Adipocyte (in vitro differentiated cells): ENCODE measurements around the gene AFMID.
A peak's percentile ranks its signal among the peaks of the same experiment; 100 is the strongest.
"Not testable (repeated sequence)": the region's sequence is repeated elsewhere in the genome, so short reads cannot be mapped to it uniquely, and the experiment has no call there.

Experiments
- DNase-seq: peaks from one replicate; pipeline ENCODE4 v3.0.0-alpha.2; 2015; ENCODE audit warnings: low read depth
- H3K27me3 ChIP-seq: replicated peaks from 2 replicates; pipeline ENCODE4 v1.7.0; 2013; ENCODE audit warnings: mild to moderate bottlenecking, low read length, moderate library complexity; ENCODE audit not compliant: control insufficient read depth, insufficient read depth
- H3K36me3 ChIP-seq: 2 replicates; pipeline ENCODE4 v1.7.0; 2013; ENCODE audit warnings: low read length, mild to moderate bottlenecking, moderate library complexity; ENCODE audit not compliant: control insufficient read depth, insufficient read depth, severe bottlenecking
- H3K4me1 ChIP-seq: 2 replicates; pipeline ENCODE4 v1.7.0; 2013; ENCODE audit warnings: mild to moderate bottlenecking, low read length, moderate library complexity; ENCODE audit not compliant: control insufficient read depth, insufficient read depth
- H3K4me3 ChIP-seq: 2 replicates; pipeline ENCODE4 v1.7.0; 2013; ENCODE audit warnings: mild to moderate bottlenecking, low read length, moderate library complexity
- H3K9ac ChIP-seq: 2 replicates; pipeline ENCODE4 v1.7.0; 2013; ENCODE audit warnings: mild to moderate bottlenecking, low read length, moderate library complexity
- H3K9me3 ChIP-seq: 2 replicates; pipeline ENCODE4 v1.7.0; 2013; ENCODE audit warnings: mild to moderate bottlenecking, low read length, moderate library complexity; ENCODE audit not compliant: control insufficient read depth

Gene AFMID

DNA sequence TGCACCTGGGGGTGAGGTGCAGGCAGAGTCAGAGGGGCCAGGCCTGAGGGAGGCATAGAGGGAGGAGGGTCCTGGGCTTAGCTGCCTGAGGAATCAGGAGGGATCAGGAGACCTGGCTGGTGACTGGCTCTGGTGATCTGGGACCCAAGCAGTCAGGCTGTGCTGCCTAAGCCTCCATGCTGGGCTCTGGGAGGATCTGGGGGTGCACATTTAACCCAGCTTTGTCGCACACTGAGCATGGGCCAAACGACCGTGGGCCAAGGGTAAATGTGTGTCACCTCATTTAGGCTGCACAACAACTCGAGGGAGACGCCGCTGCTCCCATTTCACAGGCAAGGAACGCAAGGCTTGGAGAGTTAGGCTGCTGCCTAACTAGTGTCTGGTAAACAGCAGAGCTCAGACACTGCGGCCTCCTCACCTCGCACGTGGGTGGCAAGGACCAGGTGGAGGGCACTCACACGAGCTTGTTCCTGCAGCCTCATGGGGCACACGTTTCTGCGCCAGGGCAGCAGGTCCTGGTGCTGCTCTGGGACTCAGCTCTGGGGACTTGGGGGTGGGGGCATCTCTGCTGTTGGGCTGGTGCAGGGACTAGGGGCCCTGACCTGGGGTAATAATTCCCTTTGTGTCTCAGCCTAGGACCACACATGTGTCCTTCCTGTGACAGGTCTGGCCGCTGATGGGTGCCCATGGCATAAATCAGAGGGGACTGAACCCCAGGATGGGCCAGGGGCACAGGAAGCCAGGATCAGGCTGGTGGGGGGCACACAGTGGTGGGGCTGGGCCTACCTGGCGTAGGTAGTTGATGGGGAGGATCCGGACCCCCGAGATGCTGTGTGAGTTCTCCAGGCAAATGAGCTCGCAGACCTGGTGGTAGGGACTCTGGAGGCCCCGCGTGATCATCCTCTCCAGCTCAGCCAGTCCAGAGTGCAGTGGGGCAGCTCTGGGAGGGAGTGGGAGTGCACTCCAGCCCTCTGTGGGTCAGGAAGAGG is 63.0 kb downstream of the AFMID start:
- H3K27me3 ChIP-seq: peaks cover 18% of the 10 kb centered on the region
- DNase-seq: no peak

DNA sequence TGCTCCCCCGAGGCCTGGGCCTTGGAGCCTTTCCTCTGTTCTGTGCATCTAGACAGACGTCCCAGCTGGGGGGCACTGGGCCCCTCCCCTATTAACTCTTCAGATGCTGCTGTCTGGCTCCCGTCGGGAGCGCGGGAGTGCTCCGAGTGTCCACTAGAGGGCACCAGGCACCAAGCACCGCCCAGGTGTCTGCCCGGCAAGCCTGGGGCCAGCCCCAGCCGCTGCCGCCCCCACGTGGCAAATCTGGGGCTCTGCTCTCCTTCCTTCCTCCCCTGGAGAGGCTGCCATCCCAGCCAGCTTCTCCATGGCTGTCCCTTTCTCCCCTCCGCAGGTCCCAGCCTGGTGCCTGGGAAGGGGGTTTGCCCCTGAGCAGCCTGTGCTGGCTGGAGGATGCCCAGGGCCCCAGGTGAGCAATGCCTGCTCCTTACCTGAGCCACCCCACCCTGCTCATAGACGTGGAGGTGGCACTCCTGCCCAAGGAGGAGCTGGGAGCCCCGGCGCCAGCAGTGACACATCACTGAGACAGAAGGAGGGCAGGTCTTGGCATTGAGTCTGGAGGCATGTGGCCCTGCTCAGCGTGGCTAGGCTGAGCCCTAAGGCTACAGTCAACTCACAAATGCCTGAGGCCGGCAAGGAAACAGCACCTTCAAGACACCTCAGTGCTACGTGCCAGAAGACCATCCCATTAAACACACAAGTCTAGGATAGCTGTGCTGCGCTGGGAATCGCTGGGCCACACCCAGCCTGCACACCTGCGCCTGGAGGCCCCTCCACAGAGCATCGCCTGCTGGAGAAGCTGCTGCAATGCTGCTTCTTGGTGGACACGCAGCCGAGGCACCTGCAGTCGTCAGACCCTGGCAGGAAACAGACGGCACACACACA is 64.0 kb downstream of the AFMID start:
- Histone ChIP-seq H3K4me1 (peaks cover 5% of the 10 kb centered on the region), H3K9me3 (no peaks in the 10 kb centered on the region), H3K9ac (peak overlapping the region; percentile 20), H3K36me3 (no peaks in the 10 kb centered on the region), H3K27me3 (peaks cover 18% of the 10 kb centered on the region), H3K4me3 (no peak overlapping the region)
- DNase-seq: peak; percentile 92

More for the DNA sequence above, 63.0 kb downstream of the AFMID start:
- H3K4me1 ChIP-seq: peaks cover 5% of the 10 kb centered on the region
- no peak overlapping the region for H3K9ac ChIP-seq
- H3K4me3 ChIP-seq: no peak overlapping the region
- no peaks in the 10 kb centered on the region for H3K36me3 ChIP-seq
- H3K9me3 ChIP-seq: no peaks in the 10 kb centered on the region

DNA sequence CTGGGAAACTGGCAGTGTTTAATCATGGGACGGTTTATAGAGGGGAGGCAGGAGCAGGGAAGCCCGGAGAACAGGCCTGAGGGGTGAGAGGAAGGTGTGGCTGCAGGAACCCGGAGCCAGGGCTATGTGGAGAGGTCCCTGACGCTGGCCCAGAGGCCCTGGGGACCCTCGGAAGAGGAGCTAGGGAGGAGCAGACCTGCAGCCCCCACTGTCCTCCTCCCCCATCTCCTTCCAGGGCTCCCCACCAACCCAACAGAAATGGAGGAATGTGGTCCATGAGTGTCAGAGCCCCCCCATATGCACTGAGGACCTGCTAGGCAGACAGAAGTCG is 64.6 kb downstream of the AFMID start:
- DNase-seq: no peak
- Histone ChIP-seq H3K4me1 (peaks cover 5% of the 10 kb centered on the region), H3K36me3 (no peaks in the 10 kb centered on the region), H3K9ac (no peak overlapping the region), H3K4me3 (no peak overlapping the region), H3K27me3 (peaks cover 18% of the 10 kb centered on the region), H3K9me3 (no peaks in the 10 kb centered on the region)

DNA sequence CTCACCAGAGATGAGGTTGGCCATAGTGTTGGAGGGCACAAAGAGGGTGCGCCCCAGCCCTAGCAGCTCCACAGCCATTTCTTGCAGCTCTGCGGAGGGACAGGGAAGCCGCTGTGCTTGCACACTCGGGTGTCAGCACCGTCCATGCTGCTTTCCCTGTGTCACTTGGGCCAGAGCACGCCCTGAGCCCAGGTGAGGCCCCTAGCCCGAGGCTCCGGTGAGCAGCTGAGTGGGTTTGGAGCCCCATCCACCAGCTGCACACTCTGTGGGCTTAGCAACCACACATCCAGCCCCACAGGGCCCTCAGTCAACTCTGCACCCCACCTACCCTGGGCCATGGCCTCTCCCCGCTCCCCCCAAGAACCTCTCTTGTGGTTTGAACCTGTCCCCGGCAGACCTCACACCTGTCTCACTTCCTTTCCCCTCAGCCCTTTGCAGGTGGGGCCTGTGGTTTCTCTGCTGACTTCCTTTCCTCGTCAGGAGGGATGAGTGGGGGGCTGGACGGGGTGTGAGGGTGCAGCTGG is 65.0 kb downstream of the AFMID start:
- H3K9ac ChIP-seq: no peak overlapping the region
- no peak for DNase-seq
- peaks cover 5% of the 10 kb centered on the region for H3K4me1 ChIP-seq
- no peaks in the 10 kb centered on the region for H3K9me3 ChIP-seq
- no peak overlapping the region for H3K4me3 ChIP-seq
- no peaks in the 10 kb centered on the region for H3K36me3 ChIP-seq
- peaks cover 20% of the 10 kb centered on the region for H3K27me3 ChIP-seq

DNA sequence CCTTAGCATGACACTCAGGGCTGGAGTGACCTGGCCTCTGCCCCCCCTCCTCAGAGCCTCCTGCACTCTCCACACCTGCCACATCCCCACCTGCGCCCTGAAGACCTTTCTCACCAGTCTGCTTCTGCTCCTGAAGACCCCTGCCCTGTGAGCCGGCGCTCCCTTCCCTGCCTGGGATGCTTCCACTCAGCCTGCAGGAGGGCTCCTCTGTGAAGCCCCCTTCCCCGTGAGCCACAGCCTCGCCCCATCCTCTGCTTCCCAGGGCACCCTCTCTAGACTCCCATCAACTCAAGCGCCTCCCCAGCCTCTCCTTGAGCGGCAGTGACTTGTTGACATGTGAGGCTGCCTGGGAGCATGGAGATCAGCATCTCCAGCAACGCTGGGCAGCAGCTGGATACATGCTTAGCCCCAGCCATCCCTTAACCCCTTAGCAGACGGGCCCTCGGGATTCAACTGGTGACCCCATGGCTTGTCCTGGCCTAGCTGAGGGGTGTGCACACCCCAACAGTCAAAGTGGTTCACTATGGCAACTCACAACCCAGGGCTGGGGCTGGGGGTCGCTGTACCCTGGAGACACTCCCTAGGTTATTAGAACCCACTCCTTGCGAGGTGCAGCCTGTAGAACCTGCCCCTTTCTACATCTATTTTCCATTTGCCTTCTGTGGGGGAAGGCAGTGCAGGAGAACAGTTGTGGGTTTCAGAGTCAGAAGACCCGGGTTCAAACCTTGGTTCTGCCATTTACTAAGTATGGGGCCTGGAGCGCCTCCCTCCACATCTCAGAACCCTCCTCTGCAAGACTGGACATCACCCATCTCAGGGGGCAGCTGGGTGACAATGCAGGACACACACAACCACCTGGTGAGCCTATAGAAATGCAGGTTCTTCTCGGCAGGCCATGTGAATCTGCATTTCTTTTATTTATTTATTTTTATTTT is 65.8 kb downstream of the AFMID start:
- Histone ChIP-seq H3K4me1 (peaks cover 11% of the 10 kb centered on the region), H3K4me3 (no peak overlapping the region)
- DNase-seq: no peak

DNA sequence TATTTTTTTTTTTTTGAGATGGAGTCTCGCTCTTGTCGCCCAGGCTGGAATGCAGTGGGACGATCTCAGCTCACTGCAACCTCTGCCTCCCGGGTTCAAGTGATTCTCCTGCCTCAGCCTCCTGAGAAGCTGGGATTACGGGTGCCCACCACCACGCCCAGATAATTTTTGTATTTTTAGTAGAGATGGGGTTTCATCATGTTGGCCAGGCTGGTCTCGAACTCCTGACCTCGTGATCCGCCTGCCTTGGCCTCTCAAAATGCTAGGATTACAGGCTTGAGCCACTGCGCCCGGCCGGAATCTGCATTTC is 66.4 kb downstream of the AFMID start:
- Histone ChIP-seq H3K27me3 (peaks cover 25% of the 10 kb centered on the region), H3K9ac (peak overlapping the region; percentile 97), H3K4me3 (peak overlapping the region; percentile 88), H3K4me1 (peaks cover 16% of the 10 kb centered on the region)
- DNase-seq, H3K36me3 ChIP-seq, H3K9me3 ChIP-seq: not testable (repeated sequence)

More for the DNA sequence above, 65.8 kb downstream of the AFMID start:
- peaks cover 21% of the 10 kb centered on the region for H3K27me3 ChIP-seq
- no peaks in the 10 kb centered on the region for H3K36me3 ChIP-seq
- H3K9me3 ChIP-seq: no peaks in the 10 kb centered on the region
- no peak overlapping the region for H3K9ac ChIP-seq

DNA sequence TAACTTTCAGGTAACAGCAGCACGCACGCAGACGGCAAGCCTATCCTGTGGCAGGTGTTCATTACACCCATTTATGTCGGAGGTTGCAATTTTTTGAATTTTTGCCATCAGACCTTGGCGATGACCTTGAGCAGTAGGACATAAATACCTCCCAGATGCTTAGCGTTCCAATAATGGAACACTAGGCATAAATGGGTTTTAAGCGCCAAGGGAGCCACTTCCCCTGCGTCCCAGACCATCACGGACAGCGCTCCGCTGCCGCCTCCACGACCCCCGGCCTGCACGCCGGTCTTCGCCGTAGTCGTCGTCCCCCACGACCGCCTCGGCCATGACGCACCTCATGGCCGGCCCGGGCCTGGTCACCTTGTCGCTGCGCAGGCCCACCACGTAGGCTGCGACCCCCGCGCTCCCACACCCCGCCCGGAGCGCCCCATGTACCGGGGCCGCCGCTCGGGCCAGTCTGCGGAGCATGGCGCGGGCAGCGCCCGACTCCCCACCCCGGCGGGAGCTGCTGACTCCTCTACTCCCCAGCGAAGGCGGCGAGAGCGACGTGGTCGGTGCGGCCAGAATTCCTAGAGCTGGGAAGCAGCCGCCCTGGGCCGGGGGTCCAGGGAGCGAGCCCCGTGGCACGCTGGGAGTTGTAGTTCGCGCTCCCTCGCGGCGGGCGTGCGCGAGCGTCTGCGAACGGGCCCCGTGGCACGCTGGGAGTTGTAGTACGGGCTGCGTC is 66.9 kb downstream of the AFMID start:
- H3K9ac ChIP-seq: peak overlapping the region; percentile 97
- peak overlapping the region; percentile 88 for H3K4me3 ChIP-seq
- H3K9me3 ChIP-seq: no peaks in the 10 kb centered on the region
- peak; percentile 94 for DNase-seq
- H3K27me3 ChIP-seq: peaks cover 20% of the 10 kb centered on the region
- H3K4me1 ChIP-seq: peaks cover 16% of the 10 kb centered on the region
- H3K36me3 ChIP-seq: no peaks in the 10 kb centered on the region

DNA sequence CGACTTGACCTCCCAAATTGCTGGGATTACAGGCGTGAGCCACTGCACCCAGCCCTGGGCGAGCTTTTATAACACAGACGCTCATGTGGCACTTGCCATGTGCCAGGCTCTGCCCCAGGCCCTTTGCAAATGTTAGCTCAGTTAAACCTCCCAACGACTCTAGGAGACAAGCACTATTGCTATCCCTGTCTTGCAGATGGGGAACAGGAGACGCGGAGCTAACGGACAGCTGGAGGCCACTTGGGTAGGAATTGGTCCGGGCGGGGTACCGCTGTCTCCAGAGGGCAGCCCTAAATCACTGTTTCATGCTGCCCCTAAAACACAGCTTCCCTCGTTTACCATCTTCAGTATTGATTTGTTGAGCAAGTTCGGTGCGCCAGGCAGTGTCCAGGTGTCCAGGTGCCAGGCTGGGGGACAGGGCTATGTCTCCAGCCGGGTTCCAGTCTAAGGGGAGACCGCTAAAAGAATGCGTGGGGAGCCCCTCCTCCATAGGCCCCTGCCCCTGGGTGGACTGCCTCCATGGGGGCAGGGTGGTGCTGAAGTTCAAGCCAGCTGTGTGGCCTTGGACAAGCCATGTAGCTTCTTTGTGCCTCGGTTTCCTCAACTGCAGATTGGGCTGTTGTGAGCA is 68.0 kb downstream of the AFMID start:
- Histone ChIP-seq H3K9me3 (no peaks in the 10 kb centered on the region), H3K4me3 (no peak overlapping the region), H3K36me3 (no peaks in the 10 kb centered on the region), H3K27me3 (peaks cover 10% of the 10 kb centered on the region), H3K4me1 (peaks cover 16% of the 10 kb centered on the region), H3K9ac (no peak overlapping the region)
- DNase-seq: no peak

DNA sequence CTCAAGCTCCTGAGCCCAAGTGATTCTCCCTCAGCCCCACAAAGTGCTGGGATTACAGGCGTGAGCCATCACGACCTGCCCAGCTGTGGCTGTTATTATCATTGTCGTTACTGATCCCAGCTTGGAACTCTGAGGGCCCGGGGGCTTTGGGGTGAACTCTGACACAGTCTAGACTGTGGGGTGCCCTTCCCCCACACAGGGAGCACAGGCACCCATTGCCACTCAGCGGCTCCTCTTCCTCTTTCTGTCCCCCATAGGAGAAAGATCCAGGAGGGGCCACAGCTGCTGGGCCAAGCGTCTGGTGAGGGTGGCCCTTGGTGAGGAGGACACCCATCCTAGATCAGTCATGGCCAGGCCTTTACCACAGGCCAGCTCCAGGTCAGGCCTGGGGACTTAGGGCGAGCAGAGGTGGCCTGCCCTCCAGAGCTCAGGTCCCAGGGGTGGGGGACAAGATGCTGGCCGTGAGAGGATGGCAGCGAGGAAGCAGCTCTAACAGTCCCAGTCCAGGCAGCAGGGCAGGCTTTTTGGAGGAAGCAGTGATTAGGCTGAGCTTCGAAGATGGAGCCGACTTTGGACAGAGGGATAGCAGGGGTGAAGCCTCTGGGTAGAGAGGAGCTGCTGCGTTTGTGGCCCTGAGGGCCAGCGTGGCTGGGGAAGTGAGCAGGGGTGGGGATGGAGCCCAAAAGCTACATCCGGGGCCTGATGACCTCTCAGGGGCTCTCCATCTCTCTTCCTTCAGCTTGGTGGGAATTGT is 69.0 kb downstream of the AFMID start:
- no peak for DNase-seq
- Histone ChIP-seq H3K4me3 (no peak overlapping the region), H3K9me3 (no peaks in the 10 kb centered on the region)

More for the DNA sequence above, 69.0 kb downstream of the AFMID start:
- no peak overlapping the region for H3K9ac ChIP-seq
- H3K27me3 ChIP-seq: peaks cover 7% of the 10 kb centered on the region
- peaks cover 16% of the 10 kb centered on the region for H3K4me1 ChIP-seq
- H3K36me3 ChIP-seq: no peaks in the 10 kb centered on the region
